Neural cell (in vitro differentiated cells): ENCODE data around the gene SERGEF. TPM values are rescaled to one million over a fixed set of nuclear protein-coding genes. Genes with fewer than 3 reads are reported as not detected.

Source experiments
- H2AFZ ChIP-seq: fragments of 200-600, 300-800 bp; sonication (generic), shearing (Covaris generic); 2 replicates; pipeline ENCODE4 v1.6.0; 2014; ENCODE audit warnings: low read depth, mild to moderate bottlenecking, antibody characterized with exemption, low read length, moderate library complexity
- H3F3A ChIP-seq: fragments of 200-600 bp; shearing (Covaris generic); 2 replicates; pipeline ENCODE4 v1.6.1; 2016; ENCODE audit warnings: mild to moderate bottlenecking, moderate library complexity, mixed read lengths, antibody characterized with exemption, low read length; ENCODE audit not compliant: insufficient read depth, poor library complexity, severe bottlenecking
- H3K27ac ChIP-seq: fragments of 200-600, 300-800 bp; sonication (generic), shearing (Covaris generic); 2 replicates; pipeline ENCODE4 v1.5.1; 2014; ENCODE audit warnings: mild to moderate bottlenecking, low read length, moderate library complexity
- H3K27me3 ChIP-seq: fragments of 300-800, 200-600 bp; sonication (generic), shearing (Covaris generic); 2 replicates; pipeline ENCODE4 v1.6.0; 2014; ENCODE audit warnings: mild to moderate bottlenecking, low read depth, low read length, moderate library complexity; ENCODE audit not compliant: insufficient read depth
- H3K36me3 ChIP-seq: fragments of 300-800, 200-600 bp; sonication (generic), shearing (Covaris generic); 2 replicates; pipeline ENCODE4 v1.5.1; 2014; ENCODE audit warnings: mild to moderate bottlenecking, antibody characterized with exemption, low read length, moderate library complexity; ENCODE audit not compliant: insufficient read depth
- H3K4me2 ChIP-seq: fragments of 300-800, 200-600 bp; sonication (generic), shearing (Covaris generic); 2 replicates; pipeline ENCODE4 v1.6.0; 2014; ENCODE audit warnings: mild to moderate bottlenecking, low read length
- H3K4me3 ChIP-seq: fragments of 300-800, 200-600 bp; sonication (generic), shearing (Covaris generic); 2 replicates; pipeline ENCODE4 v1.5.1; 2014; ENCODE audit warnings: mild to moderate bottlenecking, low read length, moderate library complexity
- H3K79me2 ChIP-seq: fragments of 200-600 bp; shearing (Covaris generic); replicated peaks from 2 replicates; pipeline ENCODE4 v1.6.0; 2014; ENCODE audit warnings: mild to moderate bottlenecking, low read length, moderate library complexity; ENCODE audit not compliant: insufficient read depth
- H3K9ac ChIP-seq: fragments of 300-800, 200-600 bp; sonication (generic), shearing (Covaris generic); 2 replicates; pipeline ENCODE4 v1.6.1; 2016; ENCODE audit warnings: mild to moderate bottlenecking, low read length, mixed read lengths
- H3K9me2 ChIP-seq: fragments of 200-600 bp; shearing (Covaris generic); 2 replicates; pipeline ENCODE4 v1.6.1; 2016; ENCODE audit warnings: mild to moderate bottlenecking, low read length, mixed read lengths; ENCODE audit not compliant: insufficient read depth
- H3K9me3 ChIP-seq: fragments of 200-600, 300-800 bp; sonication (generic), shearing (Covaris generic); 2 replicates; pipeline ENCODE4 v1.6.1; 2016; ENCODE audit warnings: mild to moderate bottlenecking, mixed run types, low read length, moderate library complexity, mixed read lengths
- H4K20me1 ChIP-seq: fragments of 200-600 bp; shearing (Covaris generic); 2 replicates; pipeline ENCODE4 v1.6.1; 2016; ENCODE audit warnings: mild to moderate bottlenecking, mixed run types; ENCODE audit not compliant: insufficient read depth
- CTCF ChIP-seq: fragments of 450-650 bp; IDR thresholded peaks from 2 replicates; pipeline ENCODE4 v1.5.1; 2014; ENCODE audit warnings: antibody characterized with exemption, mild to moderate bottlenecking, moderate library complexity; ENCODE audit not compliant: poor library complexity, severe bottlenecking
- EP300 ChIP-seq: fragments of 450-650 bp; conservative IDR thresholded peaks from 2 replicates; pipeline ENCODE4 v1.6.1; 2014; ENCODE audit warnings: antibody characterized with exemption, mild to moderate bottlenecking, moderate library complexity; ENCODE audit not compliant: poor library complexity, severe bottlenecking
- EZH2 ChIP-seq: fragments of 200-600, 300-800 bp; shearing (Covaris generic), sonication (generic); IDR thresholded peaks from 2 replicates; pipeline ENCODE4 v1.6.1; 2014; ENCODE audit warnings: antibody characterized with exemption, low read length, borderline replicate concordance, mild to moderate bottlenecking; ENCODE audit not compliant: insufficient read depth, poor library complexity, severe bottlenecking
- MXI1 ChIP-seq: fragments of 450-650 bp; conservative IDR thresholded peaks from 2 replicates; pipeline ENCODE4 v1.6.1; 2014; ENCODE audit warnings: antibody characterized with exemption, mild to moderate bottlenecking; ENCODE audit not compliant: poor library complexity, severe bottlenecking
- POLR2AphosphoS5 ChIP-seq: IDR thresholded peaks from 2 replicates; pipeline ENCODE4 v1.6.1; 2012
- RAD21 ChIP-seq: fragments of 450-650 bp; conservative IDR thresholded peaks from 2 replicates; pipeline ENCODE4 v1.6.1; 2014; ENCODE audit warnings: antibody characterized with exemption, mild to moderate bottlenecking, moderate library complexity
- REST ChIP-seq: IDR thresholded peaks from 2 replicates; pipeline ENCODE4 v1.6.1; 2012; ENCODE audit warnings: borderline replicate concordance
- SMC3 ChIP-seq: fragments of 450-650 bp; conservative IDR thresholded peaks from 2 replicates; pipeline ENCODE4 v1.6.1; 2014; ENCODE audit warnings: antibody characterized with exemption, mild to moderate bottlenecking, moderate library complexity; ENCODE audit not compliant: poor library complexity
- TAF1 ChIP-seq: IDR thresholded peaks from 2 replicates; pipeline ENCODE4 v1.6.1; 2012; ENCODE audit warnings: low read depth
- polyA plus RNA-seq: library from polyadenylated mRNA; depleted of rRNA; stranded (reverse); fragments of >200 nt; gene quantifications from 2 replicates; pipeline ENCODE4 v1.2.3, GENCODE V29; 2014

SERGEF gene
- polyA plus RNA-seq, 1 donor from 2014 or later, result 49.6 TPM

GRCh38 chr11:17743026-17743807 lies 269.6 kb downstream of the SERGEF start:
- H4K20me1 ChIP-seq, result peaks cover 3% of the 10 kb centered on the region
- H3K9me3 ChIP-seq, result no peaks in the 10 kb centered on the region
- no peaks in the 10 kb centered on the region for H3K9me2 ChIP-seq
- H2AFZ ChIP-seq, result no peak overlapping the region
- TF ChIP-seq TAF1, result no peak
- no peak for TF ChIP-seq REST
- TF ChIP-seq CTCF, result no peak
- no peak for TF ChIP-seq SMC3
- TF ChIP-seq POLR2AphosphoS5, result no peak
- no peak for TF ChIP-seq EZH2
- TF ChIP-seq EP300, result no peak
- TF ChIP-seq MXI1, result no peak
- no peak for TF ChIP-seq RAD21
- H3K27me3 ChIP-seq, result no peaks in the 10 kb centered on the region
- H3K4me2 ChIP-seq, result no peak overlapping the region
- H3K9ac ChIP-seq, result no peak overlapping the region
- H3K4me3 ChIP-seq, result no peak overlapping the region
- H3K79me2 ChIP-seq, result peaks cover 14% of the 10 kb centered on the region
- H3F3A ChIP-seq, result no peaks in the 10 kb centered on the region
- H3K27ac ChIP-seq, result no peak overlapping the region
- H3K36me3 ChIP-seq, result no peaks in the 10 kb centered on the region

- Histone ChIP-seq H3K4me2 (no peak overlapping the region), H3K9ac (no peak overlapping the region), H3K27ac (no peak overlapping the region), H3F3A (no peaks in the 10 kb centered on the region), H3K9me3 (no peaks in the 10 kb centered on the region), H3K36me3 (no peaks in the 10 kb centered on the region), H3K79me2 (peaks cover 26% of the 10 kb centered on the region), H3K4me3 (no peak overlapping the region), H3K9me2 (no peaks in the 10 kb centered on the region), H2AFZ (no peak overlapping the region), H4K20me1 (peaks cover 3% of the 10 kb centered on the region), H3K27me3 (no peaks in the 10 kb centered on the region)
- TF ChIP-seq EZH2, result no peak
- TF ChIP-seq POLR2AphosphoS5, result no peak
- no peak for TF ChIP-seq MXI1
- TF ChIP-seq EP300, result no peak
- TF ChIP-seq RAD21, result no peak
- no peak for TF ChIP-seq REST
- no peak for TF ChIP-seq TAF1
- no peak for TF ChIP-seq CTCF
- TF ChIP-seq SMC3, result no peak
Measured at GRCh38 chr11:17742019-17742418, 270.8 kb downstream of the SERGEF start.
